HEK293 (cell line): ENCODE data around the gene MAP3K14.

Source experiments
- CTCF ChIP-seq: fragments of 450-650 bp; formaldehyde crosslinking; IDR thresholded peaks from 2 replicates; pipeline ENCODE4 v1.5.1; 2016; ENCODE audit warnings: missing biosample characterization, missing genetic modification characterization
- HOXA7 ChIP-seq: sonication (generic); formaldehyde crosslinking; IDR thresholded peaks from 2 replicates; pipeline ENCODE4 v1.8.1; 2022; ENCODE audit warnings: missing genetic modification reagents, borderline replicate concordance
- IKZF3 ChIP-seq: fragments of 450-650 bp; IDR thresholded peaks from 2 replicates; pipeline ENCODE4 v1.5.0; 2018; ENCODE audit warnings: missing biosample characterization, mild to moderate bottlenecking, missing genetic modification characterization, moderate library complexity
- MZF1 ChIP-seq: fragments of 450-650 bp; formaldehyde crosslinking; IDR thresholded peaks from 2 replicates; pipeline ENCODE4 v1.5.1; 2017; ENCODE audit warnings: missing biosample characterization, missing genetic modification characterization, borderline replicate concordance
- PRDM1 ChIP-seq: fragments of 450-650 bp; formaldehyde crosslinking; IDR thresholded peaks from 2 replicates; pipeline ENCODE4; 2016; ENCODE audit warnings: missing biosample characterization, missing genetic modification characterization
- PRDM10 ChIP-seq: fragments of 450-650 bp; formaldehyde crosslinking; IDR thresholded peaks from 2 replicates; pipeline ENCODE4 v1.5.1; 2016; ENCODE audit warnings: missing biosample characterization, missing genetic modification characterization
- ZBTB21 ChIP-seq: fragments of 450-650 bp; formaldehyde crosslinking; IDR thresholded peaks from 2 replicates; pipeline ENCODE4 v1.5.1; 2017; ENCODE audit warnings: missing biosample characterization, missing genetic modification characterization
- ZBTB48 ChIP-seq: fragments of 450-650 bp; formaldehyde crosslinking; IDR thresholded peaks from 2 replicates; pipeline ENCODE4 v1.5.1; 2016; ENCODE audit warnings: missing biosample characterization, missing genetic modification characterization
- ZBTB6 ChIP-seq: fragments of 450-650 bp; formaldehyde crosslinking; IDR thresholded peaks from 2 replicates; pipeline ENCODE4 v1.5.1; 2017; ENCODE audit warnings: missing biosample characterization, missing genetic modification characterization
- ZEB2 ChIP-seq: fragments of 450-650 bp; formaldehyde crosslinking; IDR thresholded peaks from 2 replicates; pipeline ENCODE4 v1.5.1; 2016; ENCODE audit warnings: missing biosample characterization, missing genetic modification characterization
- ZFP37 ChIP-seq: fragments of 450-650 bp; formaldehyde crosslinking; IDR thresholded peaks from 2 replicates; pipeline ENCODE4 v1.5.1; 2016; ENCODE audit warnings: missing biosample characterization, missing genetic modification characterization
- ZFP69B ChIP-seq: fragments of 450-650 bp; formaldehyde crosslinking; IDR thresholded peaks from 2 replicates; pipeline ENCODE4 v1.5.1; 2016; ENCODE audit warnings: missing biosample characterization, missing genetic modification characterization
- ZNF121 ChIP-seq: fragments of 450-650 bp; formaldehyde crosslinking; IDR thresholded peaks from 2 replicates; pipeline ENCODE4 v1.5.1; 2016; ENCODE audit warnings: missing biosample characterization, missing genetic modification characterization
- ZNF157 ChIP-seq: fragments of 450-650 bp; formaldehyde crosslinking; IDR thresholded peaks from 2 replicates; pipeline ENCODE4 v1.5.1; 2016; ENCODE audit warnings: missing biosample characterization, missing genetic modification characterization
- ZNF202 ChIP-seq: fragments of 450-650 bp; formaldehyde crosslinking; IDR thresholded peaks from 2 replicates; pipeline ENCODE4 v1.5.1; 2016; ENCODE audit warnings: missing biosample characterization, missing genetic modification characterization, borderline replicate concordance
- ZNF239 ChIP-seq: fragments of 450-650 bp; formaldehyde crosslinking; IDR thresholded peaks from 2 replicates; pipeline ENCODE4 v1.5.1; 2016; ENCODE audit warnings: missing biosample characterization, missing genetic modification characterization
- ZNF274 ChIP-seq, 2 experiments: fragments of 200-500 bp in 1 of 2; fragments of 450-650 bp in 1 of 2; sonication (Bioruptor generic) in 1 of 2; formaldehyde crosslinking in 1 of 2; IDR thresholded peaks; 2 replicates each; pipeline versions ENCODE4 v1.5.1 to v1.6.1; 2014 to 2016; ENCODE audit warnings: borderline replicate concordance in 1 of 2, inconsistent platforms in 1 of 2, low read length in 1 of 2, missing biosample characterization in 1 of 2, missing genetic modification characterization in 1 of 2
- ZNF280C ChIP-seq: fragments of 450-650 bp; formaldehyde crosslinking; IDR thresholded peaks from 2 replicates; pipeline ENCODE4 v1.5.1; 2016; ENCODE audit warnings: missing biosample characterization, missing genetic modification characterization
- ZNF324 ChIP-seq: fragments of 450-650 bp; formaldehyde crosslinking; IDR thresholded peaks from 2 replicates; pipeline ENCODE4 v1.5.1; 2016; ENCODE audit warnings: missing biosample characterization, missing genetic modification characterization
- ZNF354C ChIP-seq: fragments of 450-650 bp; formaldehyde crosslinking; IDR thresholded peaks from 2 replicates; pipeline ENCODE4 v1.5.1; 2016; ENCODE audit warnings: missing biosample characterization, missing genetic modification characterization, low read depth, borderline replicate concordance
- ZNF48 ChIP-seq: fragments of 450-650 bp; formaldehyde crosslinking; IDR thresholded peaks from 2 replicates; pipeline ENCODE4 v1.5.1; 2016; ENCODE audit warnings: missing biosample characterization, missing genetic modification characterization
- ZNF518A ChIP-seq: fragments of 450-650 bp; formaldehyde crosslinking; conservative IDR thresholded peaks from 2 replicates; pipeline ENCODE4 v1.5.1; 2016; ENCODE audit warnings: low read depth, missing biosample characterization, missing genetic modification characterization
- ZNF621 ChIP-seq: fragments of 450-650 bp; formaldehyde crosslinking; IDR thresholded peaks from 2 replicates; pipeline ENCODE4 v1.5.1; 2017; ENCODE audit warnings: missing biosample characterization, missing genetic modification characterization
- ZNF664 ChIP-seq: fragments of 450-650 bp; formaldehyde crosslinking; IDR thresholded peaks from 2 replicates; pipeline ENCODE4 v1.5.1; 2016; ENCODE audit warnings: missing biosample characterization, missing genetic modification characterization
- ZNF677 ChIP-seq: fragments of 450-650 bp; IDR thresholded peaks from 2 replicates; pipeline ENCODE4 v1.5.0; 2018; ENCODE audit warnings: missing biosample characterization, mild to moderate bottlenecking, missing genetic modification characterization, moderate library complexity
- ZSCAN16 ChIP-seq: fragments of 450-650 bp; formaldehyde crosslinking; IDR thresholded peaks from 2 replicates; pipeline ENCODE4 v1.5.1; 2016; ENCODE audit warnings: missing biosample characterization, missing genetic modification characterization

Gene MAP3K14

GRCh38 chr17:45311760-45312476 is 4.9 kb downstream of the MAP3K14 start (continued):
- no peak for TF ChIP-seq ZNF274 (IDR thresholded peaks at IDR 0.05; ENCODE audit: low read length)
- TF ChIP-seq ZNF274 (tag by site-specific recombination; IDR thresholded peaks at IDR 0.05; ENCODE audit: borderline replicate concordance): no peak
- no peak for TF ChIP-seq ZNF239 (tag by site-specific recombination)
- no peak for TF ChIP-seq ZEB2
- TF ChIP-seq ZNF157 (tag by site-specific recombination): no peak
- TF ChIP-seq ZNF280C: no peak
- no peak for TF ChIP-seq ZFP37 (tag by site-specific recombination)
- TF ChIP-seq ZSCAN16 (tag by site-specific recombination): peak; percentile 80; the same call in 1 of the 2 replicates
- TF ChIP-seq PRDM10 (tag by site-specific recombination): peak; percentile 50; the same call in 1 of the 2 replicates
- TF ChIP-seq ZNF518A (tag by site-specific recombination): no peak
- no peak for TF ChIP-seq ZNF677
- no peak for TF ChIP-seq ZNF664 (tag by site-specific recombination)
- TF ChIP-seq ZNF621 (tag by site-specific recombination): no peak
- peak; percentile 68 for TF ChIP-seq ZFP69B
- TF ChIP-seq ZNF354C (tag by site-specific recombination): no peak
- TF ChIP-seq ZNF48 (tag by site-specific recombination): no peak
- no peak for TF ChIP-seq MZF1 (tag by site-specific recombination)
- no peak for TF ChIP-seq ZBTB21
- TF ChIP-seq PRDM1 (tag by site-specific recombination): peak; percentile 93
- no peak for TF ChIP-seq HOXA7
- TF ChIP-seq ZBTB48 (tag by site-specific recombination): peak; percentile 36; the same call in 1 of the 2 replicates
- TF ChIP-seq CTCF (tag by site-specific recombination): no peak
- TF ChIP-seq ZNF324 (tag by site-specific recombination): no peak
- TF ChIP-seq ZBTB6: no peak
- no peak for TF ChIP-seq ZNF202 (tag by site-specific recombination)
- TF ChIP-seq IKZF3 (tag by site-specific recombination): no peak
- TF ChIP-seq ZNF121 (tag by site-specific recombination): no peak
